Mesothelial cell of epicardium (in vitro differentiated cells): ENCODE results near the gene PHLDA2. TPM values are rescaled to one million over a fixed set of nuclear protein-coding genes. Genes with fewer than 3 reads are reported as not detected.

Experiments used
- DNase-seq, 2 experiments: peaks; one replicate each; pipeline ENCODE4 v3.0.0; 2021; ENCODE audit warnings: low spot score in 2 of 2; ENCODE audit not compliant: unreplicated experiment in 2 of 2
- H3K27ac Mint-ChIP-seq: 2 replicates; pipeline ENCODE4 v1.8.0; 2021; ENCODE audit warnings: mixed read lengths
- H3K27me3 Mint-ChIP-seq: 2 replicates; pipeline ENCODE4 v1.8.0; 2021; ENCODE audit warnings: low read depth, mixed read lengths
- H3K36me3 Mint-ChIP-seq: 2 replicates; pipeline ENCODE4 v1.8.0; 2021; ENCODE audit warnings: mixed read lengths
- H3K4me1 Mint-ChIP-seq: 2 replicates; pipeline ENCODE4 v1.8.0; 2021; ENCODE audit warnings: mixed read lengths
- H3K4me3 Mint-ChIP-seq: 2 replicates; pipeline ENCODE4 v1.8.0; 2021; ENCODE audit warnings: mild to moderate bottlenecking, moderate library complexity, mixed read lengths
- H3K9me3 Mint-ChIP-seq: 2 replicates; pipeline ENCODE4 v1.8.0; 2021; ENCODE audit warnings: mixed read lengths
- total RNA-seq: library from RNA; stranded (reverse); gene quantifications from 3 replicates; pipeline ENCODE4 v1.2.1, GENCODE V29; 2021
- TF ChIP-seq, protein P1 (sequence below): fragments of 200-600 bp; sonication (generic); IDR thresholded peaks from one replicate; pipeline ENCODE4 v1.5.0; 2021; ENCODE audit warnings: antibody characterized with exemption; ENCODE audit not compliant: unreplicated experiment

PHLDA2 gene
- total RNA-seq, 1 donor from 2014 or later = 1.9 TPM

- Mint-ChIP-seq H3K27ac (no peak overlapping the region), H3K36me3 (no peaks in the 10 kb centered on the region), H3K4me3 (no peak overlapping the region), H3K27me3 (peaks cover 52% of the 10 kb centered on the region), H3K9me3 (no peaks in the 10 kb centered on the region), H3K4me1 (peaks cover 11% of the 10 kb centered on the region)
- DNase-seq = no peak
- TF ChIP-seq, protein P1, sequence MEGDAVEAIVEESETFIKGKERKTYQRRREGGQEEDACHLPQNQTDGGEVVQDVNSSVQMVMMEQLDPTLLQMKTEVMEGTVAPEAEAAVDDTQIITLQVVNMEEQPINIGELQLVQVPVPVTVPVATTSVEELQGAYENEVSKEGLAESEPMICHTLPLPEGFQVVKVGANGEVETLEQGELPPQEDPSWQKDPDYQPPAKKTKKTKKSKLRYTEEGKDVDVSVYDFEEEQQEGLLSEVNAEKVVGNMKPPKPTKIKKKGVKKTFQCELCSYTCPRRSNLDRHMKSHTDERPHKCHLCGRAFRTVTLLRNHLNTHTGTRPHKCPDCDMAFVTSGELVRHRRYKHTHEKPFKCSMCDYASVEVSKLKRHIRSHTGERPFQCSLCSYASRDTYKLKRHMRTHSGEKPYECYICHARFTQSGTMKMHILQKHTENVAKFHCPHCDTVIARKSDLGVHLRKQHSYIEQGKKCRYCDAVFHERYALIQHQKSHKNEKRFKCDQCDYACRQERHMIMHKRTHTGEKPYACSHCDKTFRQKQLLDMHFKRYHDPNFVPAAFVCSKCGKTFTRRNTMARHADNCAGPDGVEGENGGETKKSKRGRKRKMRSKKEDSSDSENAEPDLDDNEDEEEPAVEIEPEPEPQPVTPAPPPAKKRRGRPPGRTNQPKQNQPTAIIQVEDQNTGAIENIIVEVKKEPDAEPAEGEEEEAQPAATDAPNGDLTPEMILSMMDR = no peak
Observed at GRCh38 chr11:2926611-2927051, 2.6 kb downstream of the PHLDA2 start.

DNA sequence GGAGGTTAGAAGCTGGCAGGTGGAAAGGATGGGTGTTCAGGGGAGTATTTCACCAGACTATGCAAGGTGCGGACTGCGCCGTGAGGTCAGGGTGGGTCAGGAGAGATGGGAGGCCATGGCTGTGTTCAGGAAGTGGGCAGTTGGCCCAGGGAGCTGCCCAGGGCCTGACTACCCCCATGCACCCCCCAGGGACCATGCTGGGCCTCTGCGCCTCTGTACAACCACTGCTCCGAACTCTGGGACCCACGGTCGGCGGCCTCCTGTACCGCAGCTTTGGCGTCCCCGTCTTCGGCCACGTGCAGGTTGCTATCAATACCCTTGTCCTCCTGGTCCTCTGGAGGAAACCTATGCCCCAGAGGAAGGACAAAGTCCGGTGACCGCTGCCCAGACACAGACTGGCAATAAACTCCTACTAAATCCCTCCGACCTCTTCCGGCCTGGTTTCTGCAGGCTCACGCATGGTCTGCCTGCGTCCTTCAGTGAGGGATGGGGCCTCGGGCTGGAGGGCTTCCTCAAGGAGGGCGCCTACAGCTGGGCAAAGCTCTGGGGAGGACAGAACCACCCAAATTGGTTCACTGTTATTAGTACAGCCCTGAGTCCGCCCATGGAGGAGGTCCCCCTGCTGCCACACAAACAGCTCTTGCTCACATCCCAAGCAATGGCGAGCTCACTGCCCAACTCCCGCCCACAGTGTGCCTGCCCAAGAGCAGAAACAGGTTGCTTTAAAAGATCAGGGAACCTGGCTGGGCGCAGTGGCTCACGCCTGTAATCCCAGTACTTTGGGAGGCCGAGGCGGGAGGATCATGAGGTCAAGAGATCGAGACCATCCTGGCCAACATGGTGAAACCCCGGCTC lies 4.2 kb downstream of the PHLDA2 start:
- no peaks in the 10 kb centered on the region for H3K9me3 Mint-ChIP-seq
- H3K4me1 Mint-ChIP-seq = peaks cover 7% of the 10 kb centered on the region
- H3K27me3 Mint-ChIP-seq = peaks cover 36% of the 10 kb centered on the region
- H3K27ac Mint-ChIP-seq = no peak overlapping the region
- DNase-seq = no peak
- no peak overlapping the region for H3K4me3 Mint-ChIP-seq
- no peaks in the 10 kb centered on the region for H3K36me3 Mint-ChIP-seq
- TF ChIP-seq, protein P1 = no peak

DNA sequence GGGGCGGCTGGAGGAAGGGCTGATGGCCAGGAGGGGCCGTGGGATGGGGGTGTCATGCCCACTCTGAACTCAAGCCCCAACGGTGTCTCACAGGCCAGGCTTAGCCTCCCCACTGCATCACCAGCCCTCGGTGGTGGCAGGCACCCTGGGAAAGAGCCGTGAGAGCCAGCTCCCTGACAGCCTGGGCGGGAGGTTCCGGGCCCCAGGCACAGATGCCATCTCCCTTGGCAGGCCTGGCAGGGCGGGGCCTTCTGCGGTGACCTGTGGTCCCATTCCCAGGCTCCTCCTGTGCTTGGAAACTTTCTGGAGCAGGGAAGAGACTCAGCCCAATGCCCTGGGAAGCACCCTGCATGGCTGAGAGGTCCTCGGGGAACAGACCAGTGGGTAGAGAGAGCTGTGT lies 4.8 kb downstream of the PHLDA2 start:
- no peaks in the 10 kb centered on the region for H3K36me3 Mint-ChIP-seq
- H3K9me3 Mint-ChIP-seq = no peaks in the 10 kb centered on the region
- no peak overlapping the region for H3K27ac Mint-ChIP-seq
- peaks cover 32% of the 10 kb centered on the region for H3K27me3 Mint-ChIP-seq
- no peak overlapping the region for H3K4me3 Mint-ChIP-seq
- DNase-seq = no peak
- TF ChIP-seq, protein P1 = no peak
- H3K4me1 Mint-ChIP-seq = peaks cover 5% of the 10 kb centered on the region

DNA sequence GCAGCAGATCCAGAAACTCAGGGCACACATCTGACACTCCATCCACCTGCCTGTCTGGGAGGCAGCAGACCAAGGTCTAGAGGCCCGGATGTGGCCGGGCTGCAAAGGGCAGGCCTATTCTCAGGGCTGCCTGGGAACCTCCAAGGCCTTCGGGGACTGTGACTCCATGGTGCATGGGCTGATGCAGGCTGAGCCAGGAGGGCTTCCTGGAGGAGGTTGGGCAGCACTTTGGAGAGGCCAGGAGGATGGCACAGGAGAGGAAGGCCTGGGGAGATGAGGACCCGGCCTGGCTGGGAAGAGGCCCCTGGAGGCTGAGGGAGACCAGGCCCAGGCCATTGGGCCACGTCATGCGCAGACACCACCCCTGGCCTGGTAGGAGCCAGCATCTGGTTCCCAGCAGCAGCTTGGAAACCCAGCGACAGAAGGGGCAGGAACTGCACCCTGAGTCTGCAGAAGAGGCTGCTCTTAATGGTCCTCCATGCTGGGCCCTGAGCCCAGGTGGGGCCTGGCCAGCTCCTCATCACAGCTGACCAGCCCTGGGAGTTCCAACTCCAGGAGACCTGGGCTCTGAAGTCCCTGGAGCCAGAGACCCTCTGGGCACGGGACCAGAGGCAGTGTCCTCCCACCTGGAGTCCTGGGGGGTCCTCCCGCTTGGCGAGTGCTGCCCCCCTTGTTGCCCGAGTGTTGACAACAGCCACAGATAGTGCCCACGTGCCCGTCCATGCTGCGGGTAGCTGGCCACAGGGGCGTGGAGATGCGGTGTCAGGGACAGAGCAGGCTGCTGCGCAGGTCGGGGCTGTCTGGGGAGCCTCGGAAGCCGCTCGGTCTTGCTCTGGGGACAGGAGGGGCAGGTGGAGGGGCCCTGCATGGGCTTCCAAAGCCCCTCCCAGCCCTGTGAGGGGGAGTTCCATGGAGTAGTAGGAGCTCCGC lies 5.5 kb downstream of the PHLDA2 start:
- TF ChIP-seq, protein P1 = no peak
- Mint-ChIP-seq H3K27me3 (peaks cover 28% of the 10 kb centered on the region), H3K27ac (no peak overlapping the region), H3K4me3 (no peak overlapping the region), H3K9me3 (no peaks in the 10 kb centered on the region), H3K4me1 (peaks cover 2% of the 10 kb centered on the region), H3K36me3 (no peaks in the 10 kb centered on the region)
- DNase-seq = no peak

GRCh38 chr11:2922655-2923054 lies 6.6 kb downstream of the PHLDA2 start:
- Mint-ChIP-seq H3K27ac (no peak overlapping the region), H3K4me3 (no peak overlapping the region), H3K36me3 (no peaks in the 10 kb centered on the region), H3K9me3 (no peaks in the 10 kb centered on the region), H3K4me1 (no peaks in the 10 kb centered on the region), H3K27me3 (peaks cover 17% of the 10 kb centered on the region)
- TF ChIP-seq, protein P1 = no peak
- no peak for DNase-seq
